NOMO-1 (cell line): ENCODE measurements around the gene MTFP1.
A peak's percentile ranks its signal among the peaks of the same experiment; 100 is the strongest.

Experiments used
- DNase-seq, 2 experiments: peaks; one replicate each; lab custom pipeline; 2025; ENCODE audit not compliant: unreplicated experiment in 2 of 2; lab: John Stamatoyannopoulos, UW

Gene MTFP1, protein sequence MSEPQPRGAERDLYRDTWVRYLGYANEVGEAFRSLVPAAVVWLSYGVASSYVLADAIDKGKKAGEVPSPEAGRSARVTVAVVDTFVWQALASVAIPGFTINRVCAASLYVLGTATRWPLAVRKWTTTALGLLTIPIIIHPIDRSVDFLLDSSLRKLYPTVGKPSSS

DNA sequence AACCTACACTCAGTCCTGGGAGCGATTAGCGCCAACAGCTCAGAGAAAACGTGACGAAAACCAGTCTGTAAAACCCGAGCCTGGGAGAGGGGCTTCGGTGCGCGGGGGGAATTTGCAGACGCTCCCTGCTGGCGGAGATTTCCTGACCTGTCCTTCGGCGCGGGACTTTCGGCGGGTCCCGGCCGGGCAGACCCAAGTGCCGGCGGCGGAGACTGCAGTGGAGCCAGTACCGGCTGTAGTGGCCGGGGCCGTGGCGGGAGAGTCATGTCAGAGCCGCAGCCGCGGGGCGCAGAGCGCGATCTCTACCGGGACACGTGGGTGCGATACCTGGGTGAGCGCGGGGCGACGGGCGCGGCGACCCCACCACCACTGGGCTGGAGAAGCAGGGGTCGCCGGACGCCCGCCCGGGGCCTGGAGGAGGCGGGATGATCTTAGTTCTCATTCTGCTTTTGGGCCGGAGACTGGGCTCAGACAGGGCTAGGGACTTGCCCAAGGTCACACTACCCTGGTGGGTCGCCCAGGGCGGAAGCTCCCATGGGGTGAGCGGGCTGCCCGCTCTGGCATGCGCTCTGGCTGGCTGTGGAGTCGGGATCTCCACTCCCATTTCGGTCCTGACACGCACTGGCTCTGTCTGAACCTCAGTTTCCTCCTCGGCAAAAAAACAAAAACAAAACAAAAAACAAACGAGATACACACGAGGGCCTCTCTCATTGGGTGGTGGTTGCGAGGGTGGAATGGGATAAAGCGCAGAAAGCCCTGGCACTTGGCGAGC lies at the start of gene MTFP1:
Gene MTFP1, plus strand, starts transcription at position 153 of the 772 bp plus-strand sequence. Its CDS starts 112 bp downstream, at position 265.
- DNase-seq: peak; percentile 33 to 63

DNA sequence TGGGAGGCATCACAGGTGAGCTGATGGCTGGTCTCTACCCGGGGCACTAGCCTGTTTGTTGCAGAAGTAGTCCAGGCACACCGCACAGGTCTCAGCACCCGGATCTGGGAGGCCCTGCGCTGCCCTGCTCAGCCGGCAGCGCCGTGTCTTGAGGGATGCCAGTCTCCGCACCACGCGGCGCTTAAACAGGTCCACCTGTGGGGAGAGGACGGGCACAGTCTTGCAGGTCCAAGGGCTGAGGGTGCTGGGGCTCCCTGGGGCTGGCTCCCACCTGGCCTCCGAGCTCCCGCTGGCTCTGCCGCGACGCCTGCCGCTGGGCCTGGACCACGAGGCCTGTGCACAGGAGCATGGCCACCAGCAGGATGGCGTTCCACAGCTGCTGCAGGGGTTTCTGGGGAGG lies 45.6 kb upstream of the MTFP1 start:
- DNase-seq: no peak

DNA sequence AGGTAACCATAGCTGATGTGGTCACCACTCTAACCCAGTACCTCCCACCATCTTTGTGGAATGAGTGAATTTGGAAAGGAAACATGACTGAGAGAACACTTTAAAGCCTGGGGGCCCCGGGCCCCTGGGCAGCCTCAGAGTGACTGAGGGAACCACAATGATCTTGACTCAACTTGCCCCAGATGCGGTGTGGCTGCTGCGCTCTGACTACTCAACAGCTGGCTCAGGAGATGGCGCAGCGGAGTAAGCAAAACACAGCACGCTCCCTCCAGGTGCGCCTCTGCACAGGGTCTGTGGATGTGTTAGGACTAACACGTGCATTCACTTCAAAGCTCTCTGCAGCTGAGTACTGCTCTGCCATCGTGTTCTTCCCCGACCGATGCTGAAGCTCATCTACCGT lies 44.3 kb upstream of the MTFP1 start:
- DNase-seq: no peak

DNA sequence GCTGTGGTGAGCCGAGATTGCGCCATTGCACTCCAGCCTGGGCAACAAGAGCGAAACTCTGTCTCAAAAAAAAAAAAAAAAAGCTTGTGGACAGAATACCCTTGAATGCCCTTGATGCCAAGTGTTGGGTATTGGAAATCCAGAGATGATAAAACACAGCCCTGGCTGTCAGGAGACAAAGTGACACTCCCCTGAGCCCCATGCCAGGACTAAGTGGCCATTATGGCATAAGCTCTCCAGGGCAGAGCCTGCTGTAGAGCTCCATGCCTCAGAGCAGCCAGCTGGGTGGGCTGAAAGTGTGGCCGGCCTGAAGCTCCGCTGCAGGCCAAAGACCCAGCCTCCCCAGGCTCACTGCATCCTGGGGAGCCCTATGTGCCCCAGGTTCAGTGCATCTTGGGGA lies 43.2 kb upstream of the MTFP1 start:
- no peak for DNase-seq

DNA sequence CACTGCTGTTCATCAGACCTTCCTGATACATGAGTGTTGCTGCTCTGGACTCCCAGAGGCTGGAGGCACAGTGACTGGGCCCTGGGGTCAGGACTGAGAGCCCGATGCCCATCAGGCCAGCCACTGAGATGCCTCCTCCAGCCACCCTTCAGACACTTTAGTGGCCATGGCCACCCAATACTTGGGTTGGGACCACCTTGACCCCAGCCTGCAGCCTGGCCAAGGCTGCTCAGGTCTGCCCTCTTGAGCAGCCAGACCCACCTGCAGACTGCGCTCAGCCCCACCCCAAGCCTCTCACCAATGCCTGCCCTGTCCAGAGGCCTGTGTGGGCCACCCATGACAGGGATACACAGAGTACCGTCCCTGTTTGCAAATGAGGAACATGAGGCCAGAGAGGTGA lies 42.5 kb upstream of the MTFP1 start:
- no peak for DNase-seq

DNA sequence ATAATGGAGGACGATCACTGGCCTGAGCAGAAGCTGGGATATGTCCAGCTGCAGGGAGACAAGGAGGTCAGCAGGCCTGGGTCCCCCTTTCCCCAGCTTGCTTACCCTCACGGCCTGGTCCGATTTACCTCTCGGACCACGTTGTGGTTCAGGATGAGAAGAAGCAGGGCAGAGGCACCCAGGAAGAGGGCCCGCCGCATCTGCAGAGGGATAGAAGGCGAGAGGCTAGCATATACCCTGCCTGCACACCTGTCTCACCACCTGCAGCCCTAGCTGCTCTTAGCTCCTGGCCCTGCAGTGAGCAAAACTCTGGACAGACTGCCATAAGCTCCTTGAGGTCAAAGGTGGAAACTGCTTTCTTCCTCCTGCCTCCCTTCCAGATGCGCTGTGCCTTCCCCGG lies 39.6 kb upstream of the MTFP1 start:
- no peak for DNase-seq

DNA sequence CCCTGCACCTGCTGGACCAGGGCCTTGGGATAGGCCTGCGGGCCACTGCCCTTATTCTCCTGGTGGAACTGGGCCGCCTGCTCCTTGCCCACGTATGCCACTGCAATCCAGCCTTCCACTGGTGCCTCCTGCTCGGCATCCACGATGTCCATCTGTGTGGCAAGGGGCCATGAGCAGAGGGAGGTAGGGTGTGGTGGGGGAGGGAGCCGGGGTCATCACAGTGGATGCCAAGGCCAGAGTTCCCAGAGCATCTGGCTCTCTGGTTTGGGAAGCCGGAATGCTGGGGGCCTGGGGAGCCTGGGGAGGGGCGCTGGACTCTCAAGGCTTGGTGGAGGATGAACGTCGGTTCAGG lies 39.0 kb upstream of the MTFP1 start:
- DNase-seq: no peak

DNA sequence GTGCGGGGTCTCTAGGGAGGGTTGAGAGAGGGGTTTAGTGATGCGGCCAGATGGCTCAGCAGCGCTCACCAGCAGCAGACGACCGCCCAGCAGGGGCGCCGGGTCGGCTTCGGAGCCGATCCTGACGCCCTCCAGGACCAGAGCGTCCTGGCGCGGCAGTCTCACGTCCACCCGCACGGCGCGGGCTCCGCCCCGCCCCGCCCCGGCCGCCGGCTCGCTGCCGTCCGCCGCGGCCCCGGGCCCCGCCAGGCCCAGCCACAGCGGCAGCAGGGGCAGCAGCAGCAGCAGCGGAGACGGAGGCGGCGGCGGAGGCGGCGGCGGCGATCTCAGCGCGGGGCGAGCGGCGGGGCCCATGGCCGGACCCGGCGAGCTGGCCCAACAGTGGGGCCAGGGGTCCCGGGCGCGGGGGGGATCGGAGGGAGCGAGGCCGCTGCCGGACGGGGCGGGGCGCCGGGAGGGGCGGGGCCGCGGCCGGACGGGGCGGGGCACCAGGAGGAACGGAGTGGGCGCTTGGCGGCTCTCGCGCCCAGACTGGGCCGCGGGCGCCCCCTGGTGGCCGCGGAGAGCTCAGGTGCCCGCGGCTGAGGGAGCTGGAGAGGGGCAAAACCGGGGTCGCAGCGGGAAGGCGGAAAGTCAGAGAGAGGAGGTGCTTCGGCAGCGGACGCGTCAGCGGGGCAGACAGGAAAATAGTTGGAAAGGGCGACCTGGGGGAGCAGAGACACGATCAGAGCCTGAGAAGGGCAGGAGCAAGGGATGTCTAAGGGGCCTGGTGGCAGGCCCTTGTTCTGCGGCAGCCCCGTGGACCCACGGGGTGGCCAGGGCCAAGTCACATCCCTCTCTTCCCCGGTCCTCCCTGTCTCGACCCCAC lies 38.4 kb upstream of the MTFP1 start, which contains the start of gene RNF215:
Gene RNF215, minus strand, starts transcription at position 452 of the 868 bp plus-strand sequence. Its CDS starts 98 bp downstream, at position 354.
- DNase-seq: peak; percentile 56 to 78

DNA sequence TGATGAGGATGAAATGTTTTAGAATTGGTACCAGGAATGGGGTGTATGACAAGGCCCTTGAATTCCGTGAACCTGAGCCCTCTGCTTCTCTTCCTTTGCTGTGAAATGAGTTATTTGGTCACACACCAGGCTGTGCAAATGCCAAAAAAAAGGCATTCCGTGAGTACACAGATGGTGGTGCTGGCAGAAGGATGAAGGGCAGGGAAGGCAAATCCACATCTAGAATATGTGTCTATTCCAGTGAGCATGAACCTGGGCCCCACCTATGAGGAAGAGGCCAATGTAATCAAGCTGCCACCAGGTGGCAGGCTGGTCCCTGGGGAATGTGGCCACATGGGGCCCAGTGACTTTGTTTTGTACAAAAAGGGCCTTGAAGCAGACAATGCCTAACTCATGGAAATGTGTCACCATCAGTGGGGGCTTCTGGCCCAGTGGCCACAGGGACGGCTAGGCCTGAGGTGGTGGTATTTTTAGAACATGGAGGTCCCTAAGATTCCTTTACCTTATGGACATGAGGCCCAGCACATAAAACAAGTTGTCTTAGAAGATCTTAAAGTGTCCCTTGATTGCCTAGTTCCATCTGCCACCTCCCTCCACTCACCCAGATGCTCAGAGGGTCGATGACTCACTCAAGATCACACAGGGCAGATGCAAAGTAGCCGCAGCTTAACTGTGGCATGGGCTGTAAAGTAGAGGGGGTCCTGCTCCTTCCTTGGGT lies 34.4 kb upstream of the MTFP1 start:
- peak; percentile 53 to 68 for DNase-seq

DNA sequence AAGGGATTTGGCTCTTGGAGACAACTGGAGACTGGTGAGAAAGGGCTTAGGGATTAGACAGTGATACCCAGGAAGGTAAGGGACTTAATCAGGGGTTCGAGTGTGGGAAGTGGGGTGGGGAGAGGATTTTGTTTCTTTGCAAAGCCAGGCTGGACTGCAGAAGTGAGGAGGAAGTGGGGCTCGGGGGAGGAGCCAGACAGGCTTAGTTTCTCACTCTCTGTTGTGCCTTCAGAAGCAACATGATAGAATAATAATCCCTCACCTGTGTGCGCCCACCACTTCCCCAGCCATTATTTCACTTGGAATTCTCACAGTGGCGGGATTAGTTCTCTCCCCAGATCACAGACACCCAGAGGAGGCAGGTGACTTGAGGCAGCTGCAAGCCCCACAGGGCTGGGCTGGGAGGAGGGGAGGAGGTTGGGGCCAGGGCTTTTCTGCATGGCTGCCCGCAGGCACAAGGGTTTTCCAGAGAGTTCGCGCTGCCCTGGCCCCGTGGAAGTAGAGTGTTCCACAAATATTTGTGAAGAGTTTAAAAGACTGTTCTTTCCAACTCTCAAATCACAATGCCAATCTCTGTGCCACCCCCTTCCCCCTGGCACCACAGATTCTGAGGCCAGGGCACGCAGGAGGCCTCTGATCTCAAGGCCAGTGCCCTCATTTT lies 32.8 kb upstream of the MTFP1 start:
- no peak for DNase-seq

DNA sequence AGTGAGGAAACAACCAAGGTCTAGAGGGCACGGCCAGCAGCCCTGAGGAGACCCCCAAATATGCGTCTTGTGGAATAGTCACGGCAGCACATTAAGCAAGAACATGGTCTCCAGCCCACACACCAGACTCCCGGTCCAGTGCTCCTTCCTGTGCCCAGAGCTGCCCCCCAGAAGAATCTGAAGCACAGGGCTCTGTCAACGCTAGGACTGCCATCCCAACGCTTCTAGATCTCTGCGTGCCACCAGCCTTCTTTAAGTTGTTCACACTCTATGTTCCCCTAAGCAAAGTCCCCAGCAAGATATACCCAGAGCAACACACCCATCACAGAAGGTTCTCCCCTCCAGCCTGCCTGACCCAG lies 32.3 kb upstream of the MTFP1 start:
- no peak for DNase-seq

DNA sequence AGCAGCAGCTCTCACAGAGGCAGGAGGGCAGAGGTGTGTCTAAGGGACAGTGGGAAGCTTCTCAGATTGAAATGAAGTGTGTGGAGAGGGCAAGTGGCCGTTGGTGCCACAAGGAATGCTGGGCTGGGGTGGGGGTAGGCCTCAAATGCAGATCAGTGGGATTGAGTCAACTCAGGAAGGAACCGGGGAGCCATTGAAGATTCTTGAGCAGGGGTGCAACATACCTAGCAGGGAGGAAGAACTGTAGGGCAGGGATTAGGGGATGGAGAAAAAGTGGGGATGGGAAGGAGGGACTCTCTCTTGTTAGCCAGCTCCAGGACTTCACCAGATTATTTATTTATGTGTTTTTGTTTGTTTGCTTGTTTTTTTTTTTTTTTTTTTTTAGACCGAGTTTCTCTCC lies 31.7 kb upstream of the MTFP1 start:
- no peak for DNase-seq

DNA sequence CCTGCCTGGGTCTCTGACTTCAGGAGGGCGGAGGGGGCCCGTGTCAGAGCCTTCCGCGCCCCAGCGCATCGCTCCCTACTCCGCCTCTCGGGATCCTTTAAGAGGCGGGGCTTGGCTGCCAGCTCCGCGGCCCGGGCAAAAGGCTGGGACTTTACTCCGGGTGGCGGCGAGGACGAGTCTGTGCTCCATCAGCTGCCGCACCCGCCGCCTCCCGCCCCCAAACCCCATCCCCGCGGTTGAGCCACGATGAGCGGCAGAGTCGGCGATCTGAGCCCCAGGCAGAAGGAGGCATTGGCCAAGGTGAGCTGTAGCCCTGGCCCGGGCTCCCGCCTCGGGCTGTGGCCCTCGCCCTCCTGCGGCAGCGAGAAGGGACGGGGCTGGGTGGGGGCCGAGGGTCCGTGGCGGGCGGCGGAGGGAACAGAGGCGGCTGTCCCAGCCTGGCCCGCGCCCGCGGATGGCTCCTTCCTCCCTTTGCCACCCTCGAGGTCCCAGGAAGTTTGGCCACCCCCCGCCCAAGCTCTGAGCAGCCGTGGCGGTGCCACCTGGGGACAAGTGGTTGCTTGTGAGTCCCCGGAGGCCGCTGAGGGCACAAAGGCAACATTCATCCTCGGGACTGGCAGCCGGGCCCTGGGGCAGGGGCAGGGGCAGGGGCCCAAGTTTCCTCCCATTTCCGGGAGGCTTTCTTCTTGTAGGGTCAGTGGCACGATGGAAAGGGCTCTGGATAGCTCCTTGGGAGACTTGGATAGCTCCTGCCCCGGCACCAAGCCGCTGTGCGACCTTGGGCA lies 28.5 kb upstream of the MTFP1 start, which contains the start of gene SEC14L2:
Gene SEC14L2, plus strand, starts transcription at position 148 of the 785 bp plus-strand sequence. Its CDS starts 99 bp downstream, at position 247.
- peak in 1 of 2 experiments; percentile 4 for DNase-seq

DNA sequence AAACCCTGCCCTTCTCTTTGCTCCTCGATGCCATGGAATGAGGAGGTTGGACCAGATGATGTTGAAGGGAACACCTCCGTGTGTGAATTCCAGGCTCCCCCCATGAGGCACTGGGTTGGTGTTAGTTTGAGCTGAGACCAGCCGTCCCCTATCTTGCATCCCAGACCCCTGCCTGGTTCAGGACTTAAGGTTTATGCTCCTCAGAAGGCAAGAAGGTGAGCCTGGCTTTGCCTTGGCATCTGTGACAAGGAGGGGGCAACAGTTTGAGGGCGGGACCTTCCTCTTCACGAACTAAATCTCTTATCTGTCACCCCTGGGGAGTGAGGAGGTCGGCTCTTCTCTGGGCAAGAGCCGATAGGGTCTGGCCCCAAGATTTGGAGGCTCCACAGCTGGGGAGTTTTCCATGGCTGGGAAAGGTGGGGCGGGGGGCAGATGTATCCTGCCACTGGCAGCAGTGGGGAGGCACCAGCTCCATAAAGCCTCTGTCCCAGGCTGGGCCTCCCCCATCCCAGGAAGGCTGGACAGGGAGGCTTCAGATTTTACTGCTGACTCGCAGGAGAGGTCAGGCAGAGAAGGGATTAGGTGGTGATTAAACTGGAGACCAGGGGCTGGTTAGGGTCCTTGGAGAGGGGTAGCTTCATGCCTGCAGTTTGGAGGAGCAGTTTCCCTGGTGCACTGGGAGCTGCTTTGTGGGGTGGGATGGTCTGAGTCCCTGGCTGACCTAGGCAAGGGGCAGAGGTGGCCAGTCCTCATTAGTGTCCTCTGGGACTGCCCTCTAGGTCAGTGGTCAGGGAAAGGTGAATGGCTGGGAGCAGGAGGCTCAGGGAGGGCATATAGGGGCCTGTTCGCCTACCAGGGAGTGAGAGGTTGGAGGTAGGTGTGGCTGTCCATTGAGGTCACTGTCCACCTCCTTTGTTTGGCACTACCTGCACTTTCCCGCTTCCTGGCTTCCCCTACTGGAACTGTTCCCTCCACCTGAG lies 27.6 kb upstream of the MTFP1 start:
- DNase-seq: no peak

DNA sequence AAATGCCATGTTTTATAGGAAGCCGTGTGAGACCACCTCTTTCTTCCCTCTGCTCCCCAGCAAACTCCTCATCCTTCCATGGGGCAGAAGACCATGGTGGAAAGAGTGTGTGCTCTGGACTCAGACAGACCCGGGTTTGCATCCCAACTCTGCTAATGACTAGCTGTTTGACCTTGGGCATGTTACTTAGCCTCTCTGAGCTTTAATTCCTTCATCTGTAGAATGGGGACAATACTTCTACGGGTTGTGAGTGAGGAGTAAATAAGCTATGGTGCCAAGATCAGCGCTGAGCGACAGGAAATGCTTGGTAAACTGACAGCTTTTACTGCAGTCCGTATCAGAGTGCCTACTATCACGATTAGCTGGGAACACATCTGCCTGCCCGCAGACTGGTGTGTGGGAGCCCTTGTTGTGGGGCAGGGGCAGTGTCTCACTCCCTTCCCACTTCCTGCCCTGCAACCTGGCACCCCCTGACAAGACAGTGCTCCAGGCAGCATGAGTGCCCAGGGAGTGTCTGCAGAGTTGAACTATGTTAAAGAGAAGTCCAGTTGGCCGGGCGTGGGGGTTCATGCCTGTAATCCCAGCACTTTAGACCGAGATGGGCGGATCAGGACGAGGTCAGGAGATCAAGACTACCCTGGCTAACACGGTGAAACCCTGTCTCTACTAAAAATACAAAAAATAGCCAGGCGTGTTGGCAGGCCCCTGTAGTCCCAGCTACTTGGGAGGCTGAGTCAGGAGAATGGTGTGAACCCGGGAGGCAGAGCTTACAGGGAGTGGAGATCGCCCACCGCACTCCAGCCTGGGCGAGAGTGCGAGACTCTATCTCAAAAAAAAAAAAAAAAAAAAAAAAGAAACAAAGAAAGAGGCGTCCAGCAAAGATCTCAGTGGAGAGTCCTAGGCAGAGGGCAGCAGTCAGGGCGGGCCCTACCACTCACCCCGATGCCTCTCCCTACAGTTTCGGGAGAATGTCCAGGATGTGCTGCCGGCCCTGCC lies 26.6 kb upstream of the MTFP1 start:
- DNase-seq: no peak

DNA sequence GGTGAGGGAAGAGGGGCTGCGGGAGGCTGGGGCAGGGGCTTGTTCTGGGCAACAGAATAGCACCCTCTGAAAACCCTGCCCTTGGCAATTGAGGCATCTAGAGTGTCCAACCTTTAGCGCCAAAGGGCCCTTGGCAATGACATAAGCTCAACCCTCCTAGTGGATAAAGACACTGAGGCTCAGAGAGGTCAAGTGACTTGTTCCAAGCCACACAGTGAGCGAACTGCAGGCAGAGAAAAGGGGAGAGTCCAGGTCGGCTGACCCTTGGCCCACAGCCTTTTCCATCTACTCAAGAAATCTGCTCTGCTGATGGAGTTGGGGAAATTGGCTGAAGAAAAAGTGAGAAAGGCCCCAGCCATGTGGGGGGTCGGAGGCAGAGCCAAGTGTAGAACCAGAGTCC lies 25.9 kb upstream of the MTFP1 start:
- DNase-seq: no peak

DNA sequence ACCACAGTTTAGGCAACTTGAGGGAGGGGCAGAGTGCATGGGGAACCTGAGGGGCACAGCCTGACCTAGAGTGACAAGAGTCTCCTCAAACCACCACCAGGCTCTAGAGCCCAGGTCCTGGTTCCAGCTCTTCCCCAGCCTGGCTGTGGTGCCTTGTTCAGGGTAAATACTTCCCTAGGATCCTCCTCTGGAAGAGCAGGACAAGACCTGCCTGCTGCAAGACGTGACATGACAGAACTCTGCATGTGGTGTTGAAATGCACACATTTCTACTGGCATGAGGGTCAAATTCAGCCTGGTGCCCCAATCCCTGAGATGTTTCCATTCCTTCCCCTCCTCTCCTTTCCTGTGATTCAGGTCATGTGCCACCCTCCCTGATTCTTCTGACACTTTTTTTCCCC lies 25.4 kb upstream of the MTFP1 start:
- DNase-seq: no peak
